Measurements from ENCODE around the gene KRTAP4-16.

DNA sequence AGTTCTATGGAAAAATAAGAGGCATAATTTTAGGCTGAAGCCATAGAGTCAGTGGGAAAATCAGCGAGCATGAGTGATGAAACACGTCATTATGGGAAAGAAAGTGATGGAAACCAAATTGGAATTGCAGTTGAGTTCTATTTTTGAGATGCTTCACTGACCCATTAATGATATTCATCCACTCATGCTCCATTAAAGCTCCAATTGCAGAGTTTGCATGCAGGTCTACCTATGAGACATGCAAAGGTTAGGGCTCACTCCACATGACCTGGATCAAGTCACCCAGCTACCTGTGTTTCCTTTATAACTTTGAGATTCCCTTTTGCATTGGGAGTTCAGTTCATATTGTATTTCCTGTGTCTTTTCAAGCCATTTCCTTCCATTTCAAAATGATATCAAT lies 28.3 kb downstream of the KRTAP4-16 start:
- TF ChIP-seq, protein P1, sequence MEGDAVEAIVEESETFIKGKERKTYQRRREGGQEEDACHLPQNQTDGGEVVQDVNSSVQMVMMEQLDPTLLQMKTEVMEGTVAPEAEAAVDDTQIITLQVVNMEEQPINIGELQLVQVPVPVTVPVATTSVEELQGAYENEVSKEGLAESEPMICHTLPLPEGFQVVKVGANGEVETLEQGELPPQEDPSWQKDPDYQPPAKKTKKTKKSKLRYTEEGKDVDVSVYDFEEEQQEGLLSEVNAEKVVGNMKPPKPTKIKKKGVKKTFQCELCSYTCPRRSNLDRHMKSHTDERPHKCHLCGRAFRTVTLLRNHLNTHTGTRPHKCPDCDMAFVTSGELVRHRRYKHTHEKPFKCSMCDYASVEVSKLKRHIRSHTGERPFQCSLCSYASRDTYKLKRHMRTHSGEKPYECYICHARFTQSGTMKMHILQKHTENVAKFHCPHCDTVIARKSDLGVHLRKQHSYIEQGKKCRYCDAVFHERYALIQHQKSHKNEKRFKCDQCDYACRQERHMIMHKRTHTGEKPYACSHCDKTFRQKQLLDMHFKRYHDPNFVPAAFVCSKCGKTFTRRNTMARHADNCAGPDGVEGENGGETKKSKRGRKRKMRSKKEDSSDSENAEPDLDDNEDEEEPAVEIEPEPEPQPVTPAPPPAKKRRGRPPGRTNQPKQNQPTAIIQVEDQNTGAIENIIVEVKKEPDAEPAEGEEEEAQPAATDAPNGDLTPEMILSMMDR (IDR thresholded peaks at IDR 0.05): no peak
- TF ChIP-seq EZH2phosphoT487 (IDR thresholded peaks at IDR 0.05): no peak
